B cell (primary cell): Measurements from ENCODE around the gene JSRP1. TPM values are rescaled to one million over a fixed set of nuclear protein-coding genes. Genes with fewer than 3 reads are reported as not detected.
A peak's percentile ranks its signal among the peaks of the same experiment; 100 is the strongest.

Experiments
- ATAC-seq: fragments of 200-7000 bp; cut with Tn5 transposase; one replicate; pipeline ENCODE4 v1.10.0; 2021; ENCODE audit warnings: low read depth, mild to moderate bottlenecking, moderate number of reproducible peaks, moderate library complexity
- CTCF ChIA-PET: fragments of 350-600 bp; sonication (Branson Sonifier 250); formaldehyde crosslinking; loops from one replicate; lab custom pipeline; 2021; ENCODE audit warnings: antibody characterized with exemption, inconsistent platforms; lab: Charles Lee
- POLR2A ChIA-PET: fragments of 350-600 bp; sonication (Branson Sonifier 250); formaldehyde crosslinking; loops from one replicate; lab custom pipeline; 2021; ENCODE audit warnings: antibody characterized with exemption; lab: Charles Lee
- DNase-seq: peaks from one replicate; pipeline ENCODE4 v3.0.0; 2013
- H2AFZ ChIP-seq: 2 replicates; pipeline ENCODE4 v1.6.1; 2012; ENCODE audit warnings: mild to moderate bottlenecking, low read depth, low read length; ENCODE audit not compliant: insufficient read depth, poor library complexity, severe bottlenecking
- H3K27ac ChIP-seq, 2 donors: 1 replicate in 1 of 2; 2 replicates in 1 of 2; pipeline ENCODE4 v1.5.1; 2012 to 2013; ENCODE audit warnings: low read length in 2 of 2, mild to moderate bottlenecking in 2 of 2, moderate library complexity in 1 of 2
- H3K27me3 ChIP-seq, 4 experiments: fragments of 200-600 bp in 1 of 4; sonication (generic) in 1 of 4; replicated peaks in 1 of 4; 1 replicate in 2 of 4; 2 replicates in 2 of 4; pipeline versions ENCODE4 v1.6.1 to v1.7.0; 2013 to 2016; ENCODE audit warnings: low read length in 3 of 4, mild to moderate bottlenecking in 2 of 4, mixed read lengths in 1 of 4, moderate library complexity in 1 of 4; ENCODE audit not compliant: insufficient read depth in 4 of 4, control insufficient read depth in 3 of 4; ENCODE audit errors: control extremely low read depth in 1 of 4
- H3K36me3 ChIP-seq, 2 experiments: replicated peaks in 1 of 2; 1 replicate in 1 of 2; 2 replicates in 1 of 2; pipeline versions ENCODE4 v1.6.1 to v1.7.1; 2013; ENCODE audit warnings: low read length in 1 of 2; ENCODE audit not compliant: insufficient read depth in 2 of 2, control insufficient read depth in 1 of 2; ENCODE audit errors: control extremely low read depth in 1 of 2, extremely low read depth in 1 of 2
- H3K4me1 ChIP-seq, 2 donors: fragments of 200-600 bp in 1 of 2; sonication (generic) in 1 of 2; 1 replicate in 1 of 2; 2 replicates in 1 of 2; pipeline versions ENCODE4 v1.5.1 to v1.6.1; 2013 to 2017; ENCODE audit warnings: low read length in 2 of 2; ENCODE audit not compliant: control insufficient read depth in 2 of 2, insufficient read depth in 2 of 2
- H3K4me2 ChIP-seq: replicated peaks from 2 replicates; pipeline ENCODE3; 2012; ENCODE audit warnings: mild to moderate bottlenecking, low read depth, low read length; ENCODE audit not compliant: poor library complexity, severe bottlenecking
- H3K4me3 ChIP-seq, 5 experiments: fragments of 200-600 bp in 1 of 5; sonication (generic) in 1 of 5; 1 replicate in 3 of 5; 2 replicates in 2 of 5; pipeline versions ENCODE4 v1.5.1 to v1.7.0; 2011 to 2016; ENCODE audit warnings: low read length in 4 of 5, mild to moderate bottlenecking in 4 of 5, low read depth in 2 of 5, control low read depth in 1 of 5, moderate library complexity in 1 of 5; ENCODE audit not compliant: insufficient read depth in 1 of 5; ENCODE audit errors: control extremely low read depth in 1 of 5, extremely low read depth in 1 of 5
- H3K79me2 ChIP-seq: fragments of 200-600 bp; sonication (generic); one replicate; pipeline ENCODE4 v1.6.0; 2016; ENCODE audit warnings: low read length; ENCODE audit not compliant: control insufficient read depth, insufficient read depth
- H3K9ac ChIP-seq: fragments of 200-600 bp; sonication (generic); 2 replicates; pipeline ENCODE4 v1.6.1; 2017; ENCODE audit warnings: mild to moderate bottlenecking, low read length, moderate library complexity
- H3K9me3 ChIP-seq, 3 donors: one replicate each; pipeline versions ENCODE4 v1.6.1 to v1.7.1; 2013; ENCODE audit warnings: low read length in 2 of 3; ENCODE audit not compliant: control insufficient read depth in 2 of 3, insufficient read depth in 1 of 3; ENCODE audit errors: control extremely low read depth in 1 of 3
- H4K20me1 ChIP-seq: 2 replicates; pipeline ENCODE4 v1.6.0; 2012; ENCODE audit warnings: mild to moderate bottlenecking, low read length; ENCODE audit not compliant: insufficient read depth, control insufficient read depth, poor library complexity, severe bottlenecking
- H3K27ac Mint-ChIP-seq: one replicate; pipeline ENCODE4 v1.8.0; 2021; ENCODE audit warnings: mixed read lengths
- H3K27me3 Mint-ChIP-seq: one replicate; pipeline ENCODE4 v1.8.0; 2021; ENCODE audit warnings: mixed read lengths
- H3K4me1 Mint-ChIP-seq: one replicate; pipeline ENCODE4 v1.8.0; 2021; ENCODE audit warnings: mixed read lengths
- H3K4me3 Mint-ChIP-seq: one replicate; pipeline ENCODE4 v1.8.0; 2021; ENCODE audit warnings: mixed read lengths
- H3K9me3 Mint-ChIP-seq: one replicate; pipeline ENCODE4 v1.8.0; 2022; ENCODE audit warnings: mixed read lengths; ENCODE audit not compliant: insufficient read depth
- CTCF ChIP-seq: fragments of 200-600 bp; IDR thresholded peaks from one replicate; pipeline ENCODE4 v1.8.0; 2022; ENCODE audit warnings: antibody characterized with exemption, mild to moderate bottlenecking
- EZH2 ChIP-seq: IDR thresholded peaks from 2 replicates; pipeline ENCODE4 v1.6.1; 2012; ENCODE audit warnings: borderline replicate concordance, low read depth, mild to moderate bottlenecking, moderate library complexity, low read length; ENCODE audit not compliant: insufficient read depth, poor library complexity, severe bottlenecking
- WGBS: methylation state at CpG from one replicate; pipeline ENCODE4 v1.1.5; 2013; ENCODE audit warnings: missing lambda C conversion rate; ENCODE audit not compliant: insufficient coverage; 5-methylcytosine and 5-hydroxymethylcytosine counted together
- intact Hi-C: fragments of 100-400 bp; cut with micrococcal nuclease; formaldehyde crosslinking; loops from one replicate; pipeline ENCODE4 v1.10.0; 2022
- polyA plus RNA-seq: library from polyadenylated mRNA; depleted of rRNA; stranded (reverse); fragments of >200 nt; gene quantifications from 2 replicates; pipeline ENCODE4 v1.2.3, GENCODE V29; 2012
- total RNA-seq, 2 donors: library from RNA; stranded (reverse); fragments of 120-200 nt in 1 of 2; gene quantifications; 1 replicate in 1 of 2; 2 replicates in 1 of 2; pipeline versions ENCODE4 v1.2.3 to v1.2.4, GENCODE V29; 2013 to 2022

Gene JSRP1
- total and polyA plus RNA-seq, 2 donors (not counting 1 experiment from before 2014, with no cell fraction given), result 2.1 to 3.0 TPM

GRCh38 chr19:2288338-2288817 is 32.2 kb upstream of the JSRP1 start:
- ATAC-seq (no peak), DNase-seq (no peak)
- Histone ChIP-seq H2AFZ (no peak overlapping the region), H3K4me2 (peak overlapping the region; percentile 82), H3K36me3 (peaks cover 0 to 6% of the 10 kb centered on the region in 2 experiments), H3K27me3 (no peaks in the 10 kb centered on the region), H4K20me1 (peaks cover 26% of the 10 kb centered on the region), H3K79me2 (peaks cover 45% of the 10 kb centered on the region), H3K27ac (peak overlapping the region; percentile 75 to 81), H3K4me3 (no peak overlapping the region), H3K9me3 (no peaks in the 10 kb centered on the region), H3K4me1 (peaks cover 32 to 47% of the 10 kb centered on the region in 2 donors), H3K9ac (no peak overlapping the region)
- POLR2A ChIA-PET, result interaction anchor here (0.5 to 3.4 kb wide), 17 partner anchors 9 to 934 kb away, joined by 3 to 65 read pairs (median 5); partner anchors contain the start of genes LSM7 and SPPL2B
- TF ChIP-seq CTCF (no peak), EZH2 (no peak)
- Mint-ChIP-seq H3K27me3 (no peaks in the 10 kb centered on the region), H3K4me1 (peaks cover 38% of the 10 kb centered on the region), H3K4me3 (peak overlapping the region; percentile 97), H3K27ac (peak overlapping the region; percentile 87), H3K9me3 (no peaks in the 10 kb centered on the region)
- WGBS, result 82% methylated on average over 16 of the region's 17 CpGs
- CTCF ChIA-PET, result interaction anchor here (0.6 to 3.2 kb wide), 17 partner anchors 10 to 192 kb away, joined by 3 to 30 read pairs (median 3); partner anchors contain the start of gene PLEKHJ1
- intact Hi-C loops, result loop anchor here (2.0 to 5.0 kb wide), 2 partner anchors 14 to 36 kb away; no protein-coding TSS in a partner anchor

- CTCF ChIA-PET, result interaction anchor here (1.0 to 3.2 kb wide), 7 partner anchors 9 to 45 kb away, joined by 3 to 30 read pairs (median 8); no protein-coding TSS in a partner anchor
- Histone ChIP-seq H2AFZ (no peak overlapping the region), H3K36me3 (peaks cover 0 to 4% of the 10 kb centered on the region in 2 experiments), H3K4me3 (no peak overlapping the region), H3K9ac (no peak overlapping the region), H3K4me2 (peak overlapping the region; percentile 82), H3K27ac (no peak overlapping the region), H3K4me1 (peaks cover 31 to 46% of the 10 kb centered on the region in 2 donors), H4K20me1 (peaks cover 20% of the 10 kb centered on the region), H3K9me3 (no peaks in the 10 kb centered on the region), H3K79me2 (peaks cover 39% of the 10 kb centered on the region), H3K27me3 (no peaks in the 10 kb centered on the region)
- WGBS, result 52% methylated on average over 13 of the region's 13 CpGs
- DNase-seq (no peak), ATAC-seq (no peak)
- POLR2A ChIA-PET, result interaction anchor here (0.6 to 3.4 kb wide), 14 partner anchors 10 to 934 kb away, joined by 3 to 65 read pairs (median 5); partner anchors contain the start of genes LSM7, MKNK2 and SPPL2B
- H3K4me3 Mint-ChIP-seq, result peak overlapping the region; percentile 97
- intact Hi-C loops, result loop anchor here (2.0 to 5.0 kb wide), 2 partner anchors 13 to 35 kb away; no protein-coding TSS in a partner anchor
- H3K4me1 Mint-ChIP-seq, result peaks cover 41% of the 10 kb centered on the region
- H3K27ac Mint-ChIP-seq, result peak overlapping the region; percentile 87
- no peaks in the 10 kb centered on the region for H3K9me3 Mint-ChIP-seq
- H3K27me3 Mint-ChIP-seq, result no peaks in the 10 kb centered on the region
- no peak for TF ChIP-seq CTCF
- no peak for TF ChIP-seq EZH2
Measured at GRCh38 chr19:2287585-2288337, 31.5 kb upstream of the JSRP1 start.
